Myocyte (in vitro differentiated cells): Measurements from ENCODE around the gene WNT1. TPM values are rescaled to one million over a fixed set of nuclear protein-coding genes. Genes with fewer than 3 reads are reported as not detected.
A peak's percentile ranks its signal among the peaks of the same experiment; 100 is the strongest.

Experiments used
- DNase-seq: peaks from one replicate; pipeline ENCODE4 v3.0.0-alpha.2; 2012; ENCODE audit warnings: low read depth
- polyA plus RNA-seq: library from polyadenylated mRNA; unstranded; fragments of >200 nt; gene quantifications from one replicate; pipeline ENCODE4 v1.2.1, GENCODE V29; 2012; ENCODE audit warnings: missing spikeins
- total RNA-seq: library from RNA; depleted of rRNA; stranded (reverse); fragments of >200 nt; gene quantifications from 2 replicates; pipeline ENCODE4 v1.2.3, GENCODE V29; 2014

WNT1 gene
- total RNA-seq: not detected in 2 replicates
- polyA plus RNA-seq: not detected

DNA sequence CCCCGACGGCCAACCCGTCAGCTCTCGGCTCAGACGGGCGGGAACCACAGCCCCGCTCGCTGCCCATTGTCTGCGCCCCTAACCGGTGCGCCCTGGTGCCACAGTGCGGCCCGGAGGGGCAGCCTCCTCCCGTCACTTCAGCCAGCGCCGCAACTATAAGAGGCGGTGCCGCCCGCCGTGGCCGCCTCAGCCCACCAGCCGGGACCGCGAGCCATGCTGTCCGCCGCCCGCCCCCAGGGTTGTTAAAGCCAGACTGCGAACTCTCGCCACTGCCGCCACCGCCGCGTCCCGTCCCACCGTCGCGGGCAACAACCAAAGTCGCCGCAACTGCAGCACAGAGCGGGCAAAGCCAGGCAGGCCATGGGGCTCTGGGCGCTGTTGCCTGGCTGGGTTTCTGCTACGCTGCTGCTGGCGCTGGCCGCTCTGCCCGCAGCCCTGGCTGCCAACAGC lies at the start of gene WNT1:
WNT1 (plus strand) TSS at position 32 of the 450 bp plus-strand sequence; CDS start at position 361, 329 bp downstream.
- DNase-seq: no peak

DNA sequence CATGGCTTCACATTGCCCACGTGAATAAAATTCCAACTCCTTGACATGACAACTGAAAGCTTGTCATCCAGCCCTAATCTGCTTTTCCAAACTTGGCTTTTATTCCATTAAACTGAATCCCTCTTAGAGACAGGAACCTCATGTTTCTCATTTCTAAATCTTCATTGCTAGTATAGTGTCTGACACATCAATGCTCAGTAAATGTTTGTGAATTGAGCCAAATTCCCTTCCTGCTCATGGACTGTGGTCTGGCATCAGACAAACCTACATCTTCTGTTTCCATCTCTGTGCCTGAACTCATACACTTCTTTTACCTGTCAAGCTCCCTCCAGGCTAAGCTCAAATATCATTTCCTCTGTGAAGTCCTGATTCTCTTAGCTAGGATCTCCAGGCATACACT lies 48.6 kb upstream of the WNT1 start:
- DNase-seq: no peak

DNA sequence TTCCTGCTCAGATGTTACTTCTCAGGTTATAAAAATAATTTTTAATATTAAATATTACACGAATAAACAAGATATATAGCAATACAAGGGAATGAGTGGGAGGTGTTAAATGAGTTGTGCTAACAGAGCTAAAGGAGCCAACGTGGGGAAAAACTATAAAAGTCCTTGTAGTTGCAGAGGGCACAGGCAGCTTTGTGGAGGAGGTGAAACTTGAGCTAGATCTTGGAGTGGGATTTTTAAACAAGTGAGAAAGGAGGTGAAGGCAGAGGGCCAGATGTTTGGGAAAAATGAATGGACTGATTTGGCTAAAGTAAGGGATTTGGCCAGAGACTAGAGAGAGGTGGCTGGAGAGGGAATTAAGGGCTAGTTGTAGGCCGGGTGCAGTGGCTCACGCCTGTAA lies 47.6 kb upstream of the WNT1 start:
- no peak for DNase-seq

DNA sequence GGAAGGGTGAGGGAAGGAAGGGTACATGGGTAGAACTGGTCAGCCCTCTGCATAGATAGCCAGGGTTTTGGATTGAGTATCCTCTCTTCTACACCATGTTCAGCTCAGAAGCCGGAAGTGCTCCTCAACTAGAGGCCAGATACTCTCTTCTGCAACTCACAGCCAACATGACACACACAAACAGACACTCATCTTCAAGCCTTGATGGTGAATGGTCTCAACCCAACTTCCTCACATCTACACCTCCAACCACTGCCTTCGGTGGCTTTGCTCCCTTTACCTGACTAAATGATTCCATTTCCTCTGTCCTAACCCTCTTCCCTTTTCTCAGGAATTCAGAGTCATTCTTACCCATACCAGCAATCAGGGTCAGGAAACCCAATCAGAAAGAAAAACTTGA lies 45.2 kb upstream of the WNT1 start:
- DNase-seq: no peak

DNA sequence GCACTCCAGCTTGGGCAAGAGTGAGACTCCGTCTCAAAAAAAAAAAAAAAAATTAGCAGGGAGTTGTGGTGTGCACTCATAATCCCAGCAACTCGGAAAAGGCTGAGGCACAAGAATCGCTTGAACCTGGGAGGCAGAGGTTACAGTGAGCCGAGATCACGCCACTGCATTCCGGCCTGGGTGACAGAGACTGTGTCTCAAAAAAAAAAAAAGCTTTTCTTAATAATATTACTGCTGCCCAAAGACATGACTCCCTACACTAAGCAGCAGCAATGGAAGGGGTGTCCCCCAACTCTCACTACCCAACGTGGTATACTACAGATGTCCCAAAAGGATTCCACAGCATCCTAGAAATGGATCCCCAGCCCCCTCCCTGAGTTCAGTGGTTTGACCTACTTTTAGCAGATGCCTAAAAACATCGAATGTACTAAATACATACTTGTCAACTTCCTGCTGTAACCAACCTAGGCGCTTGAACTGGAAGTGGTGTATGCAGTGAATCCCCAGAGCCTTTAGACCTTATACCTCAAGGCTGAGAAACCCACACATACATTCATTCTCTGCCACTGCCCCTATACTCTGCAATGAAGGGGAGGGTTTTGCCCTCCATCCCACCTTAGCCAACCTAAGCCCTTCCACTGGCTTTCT lies 44.3 kb upstream of the WNT1 start:
- DNase-seq: no peak

DNA sequence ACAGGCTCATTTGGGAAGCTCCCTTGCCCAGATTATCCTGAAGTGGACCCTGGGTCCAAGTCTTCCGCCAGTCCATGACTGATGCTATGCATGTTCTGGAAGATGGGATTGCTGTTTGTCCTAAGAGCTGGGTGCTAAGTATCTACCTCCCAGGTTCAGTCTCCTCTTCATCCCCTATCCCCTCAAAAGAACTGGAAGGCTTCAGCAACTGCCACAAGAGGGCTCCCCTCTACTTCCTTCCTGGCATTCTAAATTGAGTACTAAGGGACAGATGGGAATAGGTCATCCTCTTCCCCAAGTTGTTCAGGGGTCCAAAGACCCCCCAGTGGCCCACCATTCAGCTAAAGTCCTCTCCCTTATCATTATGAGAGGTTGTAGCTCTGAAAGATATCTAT lies 43.8 kb upstream of the WNT1 start:
- no peak for DNase-seq

DNA sequence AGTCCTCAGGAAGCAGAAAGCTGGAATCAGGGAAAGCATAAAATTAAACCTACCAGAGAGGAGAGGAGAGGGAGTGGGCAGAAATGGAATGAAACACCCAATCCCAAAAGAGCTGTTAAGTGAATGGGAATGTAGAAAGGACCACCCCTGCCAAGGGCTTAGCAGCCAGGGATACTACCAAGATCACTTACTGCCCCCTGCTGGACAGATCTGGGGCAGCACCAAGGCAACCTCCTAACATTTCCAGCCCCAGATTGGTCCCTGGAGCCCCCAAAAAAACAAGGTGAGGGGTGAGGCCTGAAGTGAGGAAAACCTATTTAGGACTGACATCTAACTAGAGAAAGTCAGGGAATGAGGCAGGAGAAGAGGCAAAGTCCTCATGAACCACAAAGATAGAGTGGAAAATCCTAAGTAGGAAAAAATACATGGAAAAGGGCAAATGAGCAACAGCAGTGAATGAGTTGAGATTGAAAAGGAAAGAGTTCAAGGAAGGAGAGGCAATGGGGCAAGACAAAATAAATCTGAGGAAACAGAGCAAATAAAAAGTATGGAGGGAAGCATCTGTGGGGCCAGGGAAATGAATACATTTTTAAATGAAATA lies 41.6 kb upstream of the WNT1 start:
- peak; percentile 69 for DNase-seq

DNA sequence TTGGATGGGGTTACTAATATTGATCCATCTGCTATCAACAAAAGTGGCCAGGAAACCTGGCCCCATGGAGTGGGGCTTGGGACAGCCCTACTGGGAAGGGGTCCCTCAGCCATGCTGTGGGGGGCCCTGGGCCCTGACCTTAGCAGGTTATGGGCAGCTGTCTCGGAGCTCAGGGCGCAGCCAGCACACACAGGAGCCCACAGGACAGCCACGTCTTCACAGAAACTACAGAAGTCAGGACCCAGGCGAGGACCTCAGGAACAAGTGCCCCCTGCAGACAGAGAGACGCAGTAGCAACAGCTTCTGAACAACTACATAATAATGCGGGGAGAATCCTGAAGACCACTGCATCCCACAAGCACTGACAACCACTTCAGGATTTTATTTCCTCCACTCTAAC lies 41.0 kb upstream of the WNT1 start:
- DNase-seq: no peak

DNA sequence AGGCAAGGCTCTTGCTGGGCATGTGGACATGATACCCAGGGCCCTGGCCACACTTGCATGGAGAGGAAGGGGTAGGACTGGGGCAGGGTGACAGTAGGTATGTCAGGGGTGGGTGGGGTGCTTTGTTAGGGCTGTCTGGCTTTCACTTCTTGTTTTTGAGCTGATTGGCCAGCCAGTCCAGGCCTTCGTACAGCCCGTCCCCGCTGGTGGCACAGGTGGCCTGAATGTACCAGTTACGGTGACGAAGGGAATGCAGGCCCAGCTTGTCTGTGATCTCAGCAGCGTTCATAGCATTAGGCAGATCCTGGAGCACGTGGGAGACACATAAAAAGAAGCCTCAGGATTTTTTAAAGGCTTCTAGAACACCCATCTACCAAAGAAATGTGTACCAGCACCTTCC lies 39.3 kb upstream of the WNT1 start:
- DNase-seq: no peak

DNA sequence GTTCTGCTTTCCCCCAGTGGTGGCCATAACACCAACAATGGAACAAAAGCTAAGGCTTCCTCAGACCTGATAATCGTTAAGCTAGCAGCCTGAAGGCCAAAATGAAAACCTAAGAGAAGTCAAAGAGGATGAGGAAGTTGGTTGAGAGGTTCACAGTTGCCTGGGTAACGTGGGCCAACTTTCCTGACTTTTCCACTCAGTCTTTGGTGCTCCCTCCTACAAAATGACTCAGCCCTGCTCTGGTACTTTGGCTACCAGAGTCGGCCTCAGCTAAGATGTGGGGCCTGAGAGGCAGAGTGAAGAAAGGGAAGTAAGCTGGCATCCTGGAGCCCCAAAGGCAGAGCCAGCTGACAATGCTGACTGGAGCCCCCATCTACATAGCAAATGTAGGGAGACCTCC lies 37.9 kb upstream of the WNT1 start:
- no peak for DNase-seq

DNA sequence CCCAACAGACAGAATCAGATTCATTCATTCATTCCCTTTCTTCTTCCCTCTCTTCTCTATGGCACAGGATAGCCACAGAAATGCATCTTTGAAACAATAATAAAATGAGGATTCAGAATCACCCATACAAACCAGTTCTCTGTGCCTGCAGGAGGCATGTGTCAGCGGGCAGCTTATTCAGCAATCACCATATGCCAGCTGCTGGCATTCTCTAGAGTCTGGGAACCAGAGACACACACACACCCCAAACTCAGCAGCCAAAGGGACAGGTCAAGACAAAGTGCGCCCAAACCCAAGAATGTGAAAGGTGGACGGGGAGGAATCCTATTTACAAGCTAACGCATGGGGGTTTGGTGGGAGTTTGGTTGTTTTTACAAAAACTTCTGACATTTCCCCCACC lies 34.9 kb upstream of the WNT1 start:
- peak; percentile 48 for DNase-seq

DNA sequence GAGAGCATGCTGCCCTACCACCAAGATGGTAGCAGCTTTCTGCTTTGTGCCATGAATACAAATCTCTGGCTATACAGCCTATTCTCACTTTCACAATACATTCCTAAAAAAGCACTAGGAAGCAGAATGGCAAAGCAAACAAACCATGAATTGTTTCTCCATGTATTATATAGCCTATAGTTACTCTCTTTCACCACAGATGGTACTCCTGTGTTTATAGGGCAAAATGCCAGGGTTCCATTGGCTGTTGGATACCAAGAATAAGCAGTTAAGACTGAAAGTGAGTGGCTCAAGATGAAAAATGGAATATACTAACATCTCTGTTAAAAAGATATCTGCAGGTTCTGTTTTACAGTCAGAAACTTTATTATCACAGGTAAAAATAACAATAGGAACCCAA lies 31.9 kb upstream of the WNT1 start:
- DNase-seq: no peak

DNA sequence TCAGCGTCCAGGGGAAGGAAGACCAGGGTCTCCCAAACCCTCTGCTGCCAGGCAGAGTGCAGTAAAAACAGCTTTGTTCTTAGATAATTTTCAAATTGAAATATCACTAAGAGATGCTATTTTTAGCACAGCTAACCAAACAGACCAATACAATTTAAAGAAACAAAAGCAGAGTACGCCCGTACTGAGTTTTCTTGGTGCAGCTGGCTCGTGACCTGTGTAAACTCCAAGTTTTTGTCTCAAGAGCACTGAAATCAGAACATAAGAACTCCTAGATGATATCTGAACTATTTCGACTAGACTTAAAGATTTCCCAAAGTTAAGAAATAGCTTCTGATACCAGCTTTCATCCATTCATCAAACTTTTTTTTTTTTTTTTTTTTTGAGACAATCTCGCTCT lies 31.2 kb upstream of the WNT1 start:
- no peak for DNase-seq

DNA sequence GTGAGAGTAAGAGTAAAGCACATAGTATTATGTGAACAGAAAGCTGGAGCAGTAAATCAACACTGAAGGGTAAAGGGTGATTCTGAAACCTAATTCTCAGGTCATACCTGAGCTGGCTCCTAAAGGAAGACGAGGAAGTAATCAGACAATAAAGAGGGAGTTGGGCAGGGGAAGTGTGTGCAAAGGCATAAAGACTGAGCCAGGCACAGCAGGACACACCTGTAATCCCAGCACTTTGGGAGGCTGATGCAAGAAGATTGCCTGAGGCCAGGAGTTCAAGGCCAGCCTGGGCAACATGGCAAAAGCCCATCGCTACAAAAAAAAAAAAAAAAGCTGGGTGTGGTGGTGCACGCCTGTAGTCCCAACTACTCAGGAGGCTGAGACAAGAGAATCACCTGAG lies 30.4 kb upstream of the WNT1 start:
- DNase-seq: no peak

DNA sequence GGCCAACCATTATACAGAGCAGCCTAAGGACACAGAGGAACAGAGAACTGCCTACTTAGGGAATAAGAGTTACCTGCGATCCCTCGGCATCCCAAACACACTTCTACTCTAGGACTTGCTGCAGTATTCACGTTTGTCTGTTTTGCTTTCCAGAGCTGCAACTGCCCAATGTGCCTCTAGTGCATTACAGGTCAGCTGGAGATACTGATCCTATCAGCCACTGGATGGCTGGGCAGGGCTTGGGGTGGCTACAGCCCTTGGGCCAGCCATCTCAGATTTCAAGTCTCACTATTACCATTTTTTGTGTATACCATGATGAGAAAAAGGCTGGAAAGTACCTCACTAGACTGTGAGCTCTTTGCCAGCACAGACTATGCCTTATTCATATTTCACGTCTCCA lies 25.4 kb upstream of the WNT1 start:
- no peak for DNase-seq

DNA sequence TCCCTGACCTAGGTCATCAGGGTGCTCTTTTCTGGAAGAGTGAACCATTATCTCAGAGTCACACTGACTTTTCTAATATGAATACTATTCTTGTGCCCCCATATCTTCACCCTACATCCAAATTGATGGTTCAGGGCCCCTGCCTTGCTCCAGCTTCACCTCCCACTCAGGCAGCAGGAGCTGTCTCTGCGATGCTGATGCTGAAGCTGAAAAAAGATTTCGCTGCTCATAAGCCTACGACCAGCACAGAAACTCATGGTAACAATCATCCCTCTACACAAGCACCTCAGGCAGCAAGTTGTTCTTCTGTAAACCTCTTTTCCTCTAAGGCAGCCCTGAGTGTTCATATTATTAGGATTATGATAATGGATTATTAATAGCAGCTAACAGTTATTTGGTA lies 24.1 kb upstream of the WNT1 start:
- DNase-seq: no peak

DNA sequence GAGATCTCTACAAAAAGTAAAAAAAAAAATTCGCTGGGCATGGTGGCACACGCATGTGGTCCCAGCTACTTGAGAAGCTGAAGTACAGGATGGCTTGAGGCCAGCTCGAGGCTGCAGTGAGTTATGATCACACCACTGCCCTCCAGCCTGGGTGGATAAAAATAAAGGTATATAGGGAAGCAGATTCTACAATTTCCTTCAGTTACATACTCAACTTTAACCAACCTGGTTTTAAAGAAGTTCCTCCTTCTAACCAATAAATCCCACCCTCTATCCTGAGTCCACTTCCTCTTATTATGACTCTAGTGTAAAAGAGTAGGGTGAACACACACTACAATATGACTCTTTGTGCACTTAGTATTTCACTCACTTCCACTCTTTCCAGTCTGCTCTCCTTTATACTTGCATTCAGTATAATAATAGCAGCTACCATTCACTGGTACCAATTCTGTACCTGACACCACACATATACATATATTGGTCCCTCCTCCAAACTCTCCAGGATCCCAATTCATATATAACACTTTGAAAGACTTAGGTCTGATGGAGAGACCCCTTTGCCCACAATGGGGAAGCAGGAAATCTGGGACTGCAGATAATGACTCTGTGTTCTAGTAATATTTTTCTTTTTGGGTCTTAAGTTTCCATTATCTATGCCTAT lies 23.2 kb upstream of the WNT1 start:
- DNase-seq: no peak

DNA sequence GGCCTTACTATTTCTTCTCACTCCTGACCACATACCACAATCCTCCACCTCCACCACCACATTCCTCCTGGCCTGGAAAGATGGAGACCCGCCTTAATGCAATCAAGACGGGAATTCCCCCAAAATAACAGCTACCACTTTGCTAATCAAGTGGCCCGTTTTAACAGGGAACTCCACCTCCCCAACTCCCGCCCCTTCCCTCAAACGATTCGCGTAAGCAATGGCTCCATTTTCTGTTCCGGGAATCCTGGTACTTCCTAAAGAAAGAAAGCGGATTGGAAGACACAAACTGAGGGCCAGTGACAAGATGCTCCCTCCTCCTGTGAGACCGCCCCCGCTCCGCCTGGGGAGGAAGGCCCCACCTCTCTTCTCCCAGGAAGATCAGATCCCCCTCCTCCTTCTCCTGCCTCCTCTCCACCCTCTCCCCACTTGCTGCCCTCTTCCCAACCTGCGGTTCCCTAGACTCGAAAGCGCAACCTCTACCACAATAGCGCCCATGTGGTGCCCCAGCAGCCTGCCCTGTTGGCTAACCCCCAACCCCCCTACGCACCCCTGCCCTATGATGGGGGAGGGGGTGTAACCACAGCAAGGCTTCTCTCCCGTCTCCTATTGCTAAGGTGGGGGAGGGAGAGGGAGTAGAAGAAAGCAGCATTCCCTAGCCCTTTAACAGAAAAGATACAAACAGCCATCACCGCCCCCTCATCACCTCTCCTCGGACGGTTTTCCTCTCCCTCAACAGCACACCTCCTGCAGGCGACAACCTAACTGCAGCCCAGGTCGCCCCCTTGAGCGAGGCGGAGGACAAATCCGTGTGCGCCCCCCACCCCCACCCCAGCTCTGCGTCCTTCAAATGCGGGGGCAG lies 21.6 kb upstream of the WNT1 start:
- peak; percentile 96 for DNase-seq

DNA sequence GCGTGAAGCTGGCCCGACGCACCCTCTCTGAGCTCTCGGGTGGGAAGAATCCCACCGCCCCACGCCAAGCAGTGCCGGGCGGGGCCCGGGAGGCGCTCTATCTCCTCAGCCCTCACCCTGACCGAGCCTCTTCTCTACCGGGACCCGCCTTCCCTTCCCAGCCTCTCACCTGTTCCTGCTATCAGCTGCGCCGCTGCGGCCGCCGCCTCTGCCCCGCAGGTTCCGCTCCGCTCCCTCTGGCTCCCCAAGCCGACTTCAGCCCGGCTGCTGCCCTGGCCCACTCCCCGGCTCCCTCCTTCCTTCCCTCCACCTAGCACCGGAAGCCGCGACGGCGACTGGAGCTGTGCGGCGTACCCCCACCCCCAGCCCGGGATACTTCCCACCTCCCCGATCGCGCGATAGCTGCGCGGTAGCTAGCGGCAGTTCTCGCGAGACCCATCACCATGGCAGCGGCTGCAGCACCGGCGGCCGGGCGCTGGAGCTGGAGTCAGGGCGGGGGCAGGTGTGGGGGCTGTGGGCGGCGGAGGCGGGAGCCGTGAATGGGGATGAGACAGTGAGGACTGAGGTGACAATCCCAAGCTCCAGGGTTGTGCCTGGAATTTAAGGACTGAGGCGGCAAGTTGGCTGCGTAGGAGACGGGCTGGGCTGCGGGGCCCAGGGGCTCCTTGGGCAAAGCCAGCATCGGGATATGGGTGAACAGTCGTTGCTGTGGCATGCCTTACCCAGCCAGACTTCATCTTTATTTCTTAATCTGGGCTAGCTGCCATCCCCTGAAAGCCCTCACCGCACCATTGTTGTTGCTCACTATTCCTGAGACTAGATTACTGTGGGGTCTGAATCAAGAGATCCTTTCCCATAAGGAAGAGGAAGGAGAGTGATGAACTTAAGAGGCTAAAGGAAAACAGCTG lies 20.7 kb upstream of the WNT1 start, which contains the start of gene ARF3:
ARF3 (minus strand) TSS at position 347 of the 908 bp plus-strand sequence. CDS start 16,392 bp downstream, outside the sequence.
- peak; percentile 95 for DNase-seq

DNA sequence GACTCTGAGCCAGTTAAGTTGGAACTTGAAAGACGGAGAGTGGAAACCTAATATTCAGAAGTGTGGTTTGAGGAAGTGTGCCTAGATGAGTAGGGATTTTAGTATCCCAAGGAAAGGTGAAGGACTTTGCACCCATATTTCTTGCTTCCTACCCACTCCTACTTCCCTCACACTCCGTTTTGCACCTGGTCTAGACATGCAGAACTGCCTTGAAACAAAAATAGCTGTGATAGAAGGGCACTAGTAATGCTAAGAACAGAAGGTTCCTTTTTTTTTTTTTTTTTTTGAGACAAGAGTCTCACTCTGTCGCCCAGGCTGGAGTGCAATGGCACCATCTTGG lies 20.1 kb upstream of the WNT1 start:
- no peak for DNase-seq

DNA sequence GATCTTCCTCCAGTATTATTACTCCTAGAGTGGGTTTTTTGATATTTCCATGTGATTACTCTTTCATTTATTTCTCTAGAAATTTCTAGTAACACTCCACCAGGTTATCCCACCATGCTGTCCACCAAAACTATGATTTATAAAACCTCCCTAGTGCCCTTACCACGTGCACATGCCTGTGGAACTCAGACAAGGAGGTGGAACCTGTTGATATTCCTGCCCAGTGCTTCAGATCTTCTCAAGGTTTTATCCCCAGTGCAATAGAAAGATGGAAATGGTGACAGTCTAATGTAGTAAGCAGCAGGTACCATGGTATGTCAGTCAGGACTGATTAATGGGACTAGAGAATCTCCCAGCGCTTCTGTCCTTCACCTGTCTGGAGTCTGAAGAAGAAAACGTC lies 17.3 kb upstream of the WNT1 start:
- DNase-seq: no peak
